NCI-H510A (cell line): Measurements from ENCODE around the gene RRP36.
"Not testable (repeated sequence)": the region's sequence is repeated elsewhere in the genome, so short reads cannot be mapped to it uniquely, and the experiment has no call there.

ENCODE experiments used
- DNase-seq: peaks from one replicate; lab custom pipeline; 2025; lab: John Stamatoyannopoulos, UW

The RRP36 gene

GRCh38 chr6:43037706-43038105 lies 16.3 kb downstream of the RRP36 start:
- no peak for DNase-seq

DNA sequence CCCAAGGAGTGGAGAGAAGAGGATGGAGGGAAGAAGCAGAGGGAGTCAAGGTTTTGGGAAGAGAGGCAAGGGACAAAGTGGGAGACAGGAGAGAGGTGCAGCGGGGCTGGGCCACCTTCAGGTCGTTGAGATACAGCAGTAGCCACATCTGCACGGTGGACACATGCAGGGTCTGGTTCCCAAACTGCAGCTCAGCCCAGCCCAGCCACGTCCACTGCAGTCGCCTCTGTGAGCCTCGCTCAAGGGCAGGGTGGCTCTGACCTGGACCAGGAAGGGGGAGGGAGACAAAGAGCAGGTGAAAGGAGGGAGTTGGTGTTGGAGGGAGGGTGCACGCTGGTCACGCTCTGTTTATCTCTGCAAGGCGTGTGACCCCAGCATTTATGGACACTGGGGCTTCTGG lies 17.3 kb downstream of the RRP36 start:
- no peak for DNase-seq

- DNase-seq = no peak
These were observed 19.3 kb downstream of the RRP36 start for GRCh38 chr6:43040542-43041257.

DNA sequence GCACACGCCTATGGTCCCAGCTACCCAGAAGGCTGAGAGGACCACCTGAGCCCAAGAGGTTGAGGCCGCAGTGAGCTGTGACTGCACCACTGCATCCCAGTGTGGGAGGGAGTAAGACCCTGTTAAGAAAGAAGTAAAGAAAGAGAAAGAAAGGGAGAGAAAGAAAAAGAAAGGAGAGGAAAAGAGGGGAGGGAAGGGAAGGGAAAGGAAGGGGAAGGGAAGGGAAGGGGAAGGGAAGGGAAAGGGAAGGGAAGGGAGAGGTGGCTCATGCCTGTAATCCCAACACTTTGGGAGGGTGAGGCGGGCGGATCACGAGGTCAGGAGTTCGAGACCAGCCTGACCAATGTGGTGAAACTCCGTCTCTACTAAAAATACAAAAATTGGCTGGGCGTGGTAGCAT lies 20.1 kb downstream of the RRP36 start:
- DNase-seq = not testable (repeated sequence)

DNA sequence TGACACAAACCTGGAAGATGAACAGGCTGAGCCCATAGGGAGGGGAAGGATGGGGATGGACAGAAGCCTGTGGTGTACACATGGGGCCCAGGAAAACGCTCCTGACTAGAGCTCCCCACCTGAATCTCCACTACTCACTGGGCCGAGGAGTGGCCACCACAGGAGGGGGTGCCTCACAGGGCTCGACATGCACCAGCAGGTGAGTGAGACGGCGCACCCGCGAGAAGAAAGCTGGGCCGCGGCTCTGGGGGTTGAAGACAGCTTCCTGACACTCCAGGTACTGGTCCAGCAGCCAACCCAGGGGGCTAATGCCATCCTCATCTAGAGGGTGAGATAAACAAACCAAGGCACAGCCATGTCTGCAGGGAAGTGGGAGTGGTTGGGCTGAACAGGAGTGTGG lies 21.9 kb downstream of the RRP36 start:
- DNase-seq = no peak

DNA sequence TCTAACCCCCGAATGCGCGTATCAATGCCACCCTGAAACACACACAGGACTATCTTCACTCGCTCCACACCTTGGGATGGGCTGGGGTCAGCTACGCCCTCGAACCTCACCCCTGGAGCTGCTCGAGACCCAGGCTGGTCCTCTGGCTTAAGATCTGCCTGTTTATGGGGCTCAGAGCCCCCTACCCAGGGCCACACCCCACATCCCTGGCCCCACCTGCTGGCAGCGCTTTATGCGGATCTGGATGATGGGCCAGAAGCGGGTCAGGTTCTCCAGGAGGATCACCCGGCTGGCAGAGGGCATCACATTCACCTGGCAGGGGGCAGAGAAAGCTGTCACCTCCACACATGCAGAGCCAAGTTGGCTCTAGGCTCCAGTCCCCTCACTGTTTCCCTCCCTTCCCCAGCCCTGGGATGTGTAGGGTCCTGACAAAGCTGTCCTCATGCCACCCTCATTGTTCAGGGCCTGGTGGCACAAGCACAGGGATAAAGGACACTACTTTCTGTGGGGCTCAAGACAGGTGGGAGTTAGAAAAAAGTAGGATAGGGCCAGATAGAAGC lies 24.0 kb downstream of the RRP36 start:
- DNase-seq = no peak

- no peak for DNase-seq
These were observed 26.6 kb downstream of the RRP36 start for GRCh38 chr6:43047998-43048397.

DNA sequence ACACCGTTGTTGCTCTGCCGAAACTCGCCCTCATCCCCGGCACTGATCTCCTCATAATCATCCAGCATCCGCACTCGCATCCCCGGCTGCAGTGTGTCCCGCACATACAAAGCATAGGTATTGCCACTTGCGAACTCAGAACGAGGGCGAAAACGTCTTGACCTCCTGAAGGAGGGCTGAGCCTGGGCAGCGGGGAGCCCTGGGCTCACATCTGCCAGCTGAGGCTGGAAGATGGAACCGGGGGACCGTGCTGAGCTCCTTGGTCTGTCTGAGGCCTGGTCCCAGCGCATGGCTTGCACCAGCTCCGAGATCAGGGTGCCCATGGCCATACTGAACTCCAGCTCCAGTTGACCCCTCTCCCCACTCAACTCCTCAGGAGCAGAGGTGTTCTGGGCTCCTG lies 29.6 kb downstream of the RRP36 start:
- no peak for DNase-seq

GRCh38 chr6:43052225-43052841 lies 30.9 kb downstream of the RRP36 start:
- DNase-seq = no peak

DNA sequence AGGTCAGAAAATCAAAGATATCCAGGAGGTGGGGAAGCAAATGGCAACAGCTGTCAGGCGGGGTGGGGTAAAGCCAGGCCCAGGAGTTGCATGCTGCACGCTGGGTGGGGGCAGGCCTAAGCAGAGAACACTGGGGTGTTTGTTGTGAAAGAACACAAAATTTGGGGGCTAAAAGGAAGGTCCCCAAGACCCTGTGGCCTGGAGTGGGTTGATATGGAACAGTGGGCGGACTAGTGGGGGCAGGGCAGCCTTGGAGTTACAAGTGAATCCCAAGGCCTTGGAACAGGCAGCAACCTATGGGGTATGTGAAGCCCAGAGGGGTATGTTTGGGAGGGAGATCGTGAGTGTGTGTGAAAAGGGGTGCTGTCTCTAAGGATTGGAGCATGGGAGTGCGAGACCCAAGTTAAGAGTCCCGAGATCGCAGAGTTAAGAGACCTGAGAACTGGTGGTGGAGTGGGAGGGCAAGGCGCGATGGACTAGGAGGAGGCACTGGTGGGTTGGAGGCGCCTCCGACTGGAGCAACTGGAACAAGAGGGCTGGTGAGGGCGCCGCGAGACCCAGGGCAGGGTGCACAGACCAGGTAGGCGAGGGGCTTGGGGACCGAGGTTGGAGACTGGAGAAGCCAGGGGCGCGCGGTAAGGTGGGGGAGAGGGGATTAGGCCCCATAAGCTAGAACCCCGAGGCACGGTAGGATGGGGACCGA lies 31.6 kb downstream of the RRP36 start:
- peak; percentile 6 for DNase-seq

DNA sequence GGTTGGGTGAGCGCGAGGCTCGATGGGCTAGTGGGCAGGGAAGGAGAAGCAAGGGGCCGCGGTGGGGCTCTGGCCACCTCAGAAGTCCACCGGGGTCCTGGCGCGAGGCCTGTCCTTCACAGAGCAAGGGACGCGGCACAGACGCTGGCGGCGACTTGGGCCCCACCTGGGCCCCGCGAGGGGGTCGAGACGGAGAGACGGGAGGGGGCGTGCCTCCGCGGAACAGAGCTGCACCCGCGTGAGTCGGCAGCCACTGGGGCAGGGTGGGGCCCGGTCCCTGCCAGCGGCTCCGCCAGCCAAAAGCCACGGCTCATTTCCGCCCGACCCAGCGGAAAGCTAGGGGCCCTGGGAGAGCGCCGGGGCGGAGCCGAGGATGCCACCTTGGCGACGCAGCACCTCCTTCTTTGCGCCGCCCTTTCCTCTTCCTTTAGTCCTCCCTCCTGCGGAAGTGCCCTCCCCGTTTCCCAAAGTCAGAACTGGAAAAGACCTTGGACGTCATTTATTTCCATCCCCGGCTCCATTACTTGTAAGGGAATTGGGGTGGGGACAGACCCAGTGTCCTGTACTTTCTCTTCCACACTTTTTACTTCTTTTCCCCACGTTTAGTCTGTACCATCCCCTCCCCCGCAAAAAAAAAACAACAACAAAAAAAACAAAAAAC lies 32.3 kb downstream of the RRP36 start, which contains the start of gene CUL7:
Gene CUL7, minus strand, starts transcription at position 307 of the 661 bp plus-strand sequence. CDS start 1,063 bp downstream, outside the sequence.
- peak; percentile 98 for DNase-seq

- no peak for DNase-seq
These were observed 33.0 kb downstream of the RRP36 start for GRCh38 chr6:43054206-43054943.

DNA sequence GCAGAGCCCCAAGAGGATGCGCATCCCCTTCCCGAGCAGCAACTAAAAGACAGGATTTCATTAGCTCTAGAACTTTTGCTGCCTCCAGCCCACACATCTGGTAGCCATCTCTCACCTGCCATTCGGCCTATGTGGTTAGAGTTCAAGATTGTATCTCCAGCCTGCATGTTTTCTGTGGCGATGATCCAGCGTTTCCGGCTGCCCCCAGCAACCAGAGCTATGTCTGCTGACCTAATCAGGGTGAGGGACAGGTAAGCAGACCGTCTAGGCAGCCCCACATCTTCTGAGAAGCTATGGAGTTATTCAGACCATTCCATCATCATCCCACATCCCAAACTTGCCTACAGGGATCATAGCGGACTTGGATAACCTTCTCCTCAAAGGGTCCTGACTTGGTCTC lies 34.5 kb downstream of the RRP36 start:
- no peak for DNase-seq

DNA sequence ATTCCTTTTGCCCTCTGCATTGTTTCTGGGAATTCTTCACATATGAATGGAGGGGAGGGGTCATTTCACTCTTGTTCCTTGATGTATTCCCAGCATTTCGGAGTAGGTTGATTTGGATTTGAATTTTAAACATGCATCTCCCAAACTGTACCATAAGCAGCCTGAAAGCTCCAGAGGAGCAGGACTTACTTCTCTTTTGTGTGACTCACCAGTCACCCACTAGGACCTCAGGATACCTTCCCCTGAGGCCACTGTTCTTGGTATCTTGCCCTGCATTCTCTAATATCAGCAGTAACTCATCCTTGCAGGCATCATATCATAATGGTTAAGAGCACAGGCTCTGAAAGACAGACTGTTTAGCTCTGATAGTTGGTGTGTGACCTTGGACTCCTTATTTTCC lies 37.1 kb downstream of the RRP36 start:
- no peak for DNase-seq

DNA sequence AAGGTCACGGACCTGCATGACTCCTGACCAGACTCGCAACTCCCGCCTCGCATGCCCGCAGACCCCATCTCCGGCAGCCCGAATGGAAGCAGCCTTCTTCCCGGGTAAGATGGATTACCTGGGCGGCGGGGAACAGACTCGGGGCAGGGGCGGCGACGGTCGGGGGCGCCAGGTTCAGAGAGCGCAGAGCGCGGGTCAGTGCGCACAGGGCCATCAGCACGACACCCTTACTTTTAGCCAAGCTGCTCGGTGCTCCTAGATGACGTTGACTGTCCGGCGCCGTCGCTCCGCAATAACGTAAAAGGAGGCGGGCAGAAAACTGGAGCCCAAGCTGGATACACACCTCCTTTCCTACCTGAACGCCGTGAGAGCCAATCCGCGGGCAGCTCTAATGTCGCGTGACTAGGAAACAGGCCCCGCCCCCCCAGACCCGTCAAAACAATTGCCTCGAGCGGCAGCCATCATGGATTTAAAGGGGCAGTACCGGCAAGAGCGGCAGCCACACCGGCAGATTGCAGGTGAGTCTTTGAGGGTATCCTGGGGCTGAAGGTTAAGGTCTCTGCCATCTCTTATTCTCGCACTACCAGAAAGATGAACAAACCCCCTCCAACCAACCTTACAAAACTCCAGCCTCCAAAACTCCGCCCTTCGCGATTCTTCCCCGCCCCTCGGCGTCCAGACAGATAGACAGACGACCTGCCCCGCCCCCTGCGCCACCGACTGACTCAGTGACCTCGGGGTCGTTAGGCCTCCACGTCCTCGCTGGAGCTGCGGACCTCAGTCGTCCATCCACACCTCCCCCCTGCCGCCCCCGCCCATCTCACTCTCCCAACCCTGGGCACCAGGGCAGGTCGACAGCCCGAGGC lies 38.0 kb downstream of the RRP36 start, which contains the start of the genes KLC4 and MRPL2:
Gene KLC4, plus strand, starts transcription at position 464 of the 866 bp plus-strand sequence. CDS start 1,705 bp downstream, outside the sequence.
Gene MRPL2, minus strand, starts transcription at position 267 of the 866 bp plus-strand sequence. Its CDS starts 53 bp downstream, at position 214.
- DNase-seq = peak; percentile 99

DNA sequence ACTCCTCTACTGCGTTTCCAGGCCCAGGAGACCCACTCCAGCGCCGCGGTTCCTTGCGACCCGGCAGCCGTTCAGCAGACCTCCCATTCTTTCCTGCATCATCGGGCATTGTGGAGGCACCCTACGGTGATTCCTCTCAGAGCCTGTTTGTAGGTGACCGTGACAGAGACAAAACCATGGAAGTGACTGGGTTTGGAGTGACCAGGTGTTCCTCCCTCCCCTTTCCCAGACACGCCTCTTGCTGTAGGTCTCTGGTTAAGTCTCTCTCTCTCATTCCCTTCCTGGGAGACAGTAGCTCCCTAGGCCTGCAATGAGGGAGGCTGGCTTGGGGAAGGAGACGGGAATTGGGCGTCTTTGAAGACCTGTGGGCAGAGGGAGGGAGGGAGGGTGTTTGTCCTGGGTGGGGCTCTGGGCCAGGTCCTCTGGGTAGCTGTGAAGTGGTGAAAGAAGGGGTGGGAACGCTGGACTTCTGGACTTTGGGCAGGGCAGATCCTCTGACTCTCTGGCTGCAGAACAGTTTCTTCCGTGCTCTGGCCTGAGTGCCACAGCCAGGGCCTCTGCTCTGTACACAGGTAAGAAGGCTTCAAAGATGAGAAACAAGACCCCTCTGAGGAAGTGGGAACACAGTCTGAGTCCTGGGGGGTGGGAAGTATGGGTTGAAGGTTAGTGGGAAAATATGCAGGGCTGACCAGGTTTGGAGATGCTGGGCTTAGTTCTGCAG lies 38.8 kb downstream of the RRP36 start:
- peak; percentile 43 for DNase-seq

GRCh38 chr6:43060755-43061633 lies 39.6 kb downstream of the RRP36 start:
- no peak for DNase-seq

DNA sequence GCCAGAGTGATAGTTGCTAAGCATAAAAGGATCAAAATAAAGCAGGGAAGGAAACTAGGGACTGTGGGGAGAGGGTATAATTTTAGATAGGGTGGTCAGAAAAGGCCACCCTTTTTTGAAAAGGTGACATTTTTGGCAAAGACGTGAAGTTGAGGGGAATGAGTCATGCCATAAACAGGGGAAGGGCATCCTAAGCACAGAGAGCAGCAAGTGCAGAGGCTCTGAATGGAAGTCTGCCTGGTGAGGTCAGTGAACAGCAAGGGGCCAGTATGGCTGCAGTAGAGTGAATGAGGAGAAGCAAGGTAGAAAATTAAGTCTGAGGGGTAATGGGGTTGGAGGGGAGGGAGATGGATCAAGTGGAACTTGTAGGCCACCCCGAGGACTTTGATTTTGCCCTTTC lies 40.4 kb downstream of the RRP36 start:
- no peak for DNase-seq

- DNase-seq = no peak
These were observed 41.4 kb downstream of the RRP36 start for GRCh38 chr6:43062818-43063217.
